ENCODE results near the gene CHCHD4. TPM values are rescaled to one million over a fixed set of nuclear protein-coding genes. Genes with fewer than 3 reads are reported as not detected.

The CHCHD4 gene
- total and polyA plus RNA-seq, 2 of the 8 experiments (the other 6 are each of a cell fraction or from before 2014, with no cell fraction given), result 15.0 to 22.3 TPM

DNA sequence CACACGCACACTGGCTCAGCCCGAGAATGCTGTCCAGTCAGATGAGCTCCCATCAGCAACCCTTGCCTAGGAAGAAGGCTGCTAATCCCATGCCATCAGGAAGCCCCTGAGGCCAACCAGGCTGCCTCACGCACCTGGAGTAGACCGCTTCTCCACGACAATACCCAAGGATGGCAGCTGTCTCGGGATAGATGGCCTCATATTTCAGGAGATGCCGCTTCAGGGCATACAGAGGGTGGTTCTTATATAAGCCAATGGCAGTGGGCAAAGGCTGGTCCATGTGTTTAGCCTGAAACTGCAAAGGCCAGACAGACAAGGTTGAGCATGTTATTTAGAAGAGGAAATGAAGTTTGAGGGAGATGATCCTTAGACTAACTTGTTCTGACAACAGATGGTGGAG is 31.5 kb upstream of the CHCHD4 start:
- Histone ChIP-seq H2BK12ac (ENCODE audit: low read depth, low read length) (no peak overlapping the region), H3K9me3 (ENCODE audit: insufficient read depth in 2 of 2, low read depth in 1 of 2, low read length in 1 of 2) (no peaks in the 10 kb centered on the region), H3K79me2 (ENCODE audit: control insufficient read depth in 1 of 2, insufficient read depth in 2 of 2, low read length in 2 of 2) (no peaks in the 10 kb centered on the region), H3K4me2 (ENCODE audit: insufficient read depth in 1 of 2, low read depth in 2 of 2, low read length in 2 of 2) (no peak overlapping the region), H3K23me2 (ENCODE audit: low read depth, low read length) (no peaks in the 10 kb centered on the region; the same call in 1 of the 2 replicates), H3K36me3 (ENCODE audit: control insufficient read depth in 2 of 4, insufficient read depth in 4 of 4, low read length in 3 of 4) (peaks cover 15 to 43% (median 36%) of the 10 kb centered on the region in 4 experiments; a peak in 7 of 8 replicates), H2BK20ac (ENCODE audit: low read length) (no peak overlapping the region), H3K27me3 (replicated peaks in 1 of 4; ENCODE audit: control insufficient read depth in 3 of 4, extremely low read depth in 1 of 4, insufficient read depth in 3 of 4, low read length in 3 of 4) (no peaks in the 10 kb centered on the region), H3K14ac (ENCODE audit: insufficient read length) (no peak overlapping the region), H4K8ac (ENCODE audit: extremely low read depth, insufficient read depth, low read length) (no peak overlapping the region), H3K4me1 (replicated peaks in 1 of 4; ENCODE audit: control insufficient read depth in 3 of 4, insufficient read depth in 4 of 4, low read length in 3 of 4) (no peaks in the 10 kb centered on the region), H3K4me3 (ENCODE audit: extremely low read depth in 1 of 4, insufficient read depth in 2 of 4, low read depth in 3 of 4, low read length in 4 of 4) (no peak overlapping the region), H3K27ac (ENCODE audit: low read depth, low read length) (no peak overlapping the region), H3K56ac (replicated peaks; ENCODE audit: insufficient read length, low read depth, low read length) (no peak overlapping the region), H4K91ac (replicated peaks; ENCODE audit: insufficient read length, low read length) (no peak overlapping the region), H3K23ac (ENCODE audit: insufficient read length) (no peak overlapping the region), H2BK5ac (ENCODE audit: low read depth, low read length) (no peak overlapping the region), H3K18ac (ENCODE audit: extremely low read depth, low read length) (no peak overlapping the region), H3K9ac (replicated peaks in 1 of 4; ENCODE audit: extremely low read depth in 1 of 4, low read depth in 3 of 4, low read length in 3 of 4) (no peak overlapping the region), H2AK5ac (ENCODE audit: low read depth, low read length) (no peak overlapping the region), H4K5ac (ENCODE audit: insufficient read length, low read depth, low read length) (no peak overlapping the region), H2AFZ (ENCODE audit: low read length) (no peak overlapping the region), H3K4ac (replicated peaks; ENCODE audit: insufficient read length, low read depth, low read length) (no peak overlapping the region), H2BK120ac (replicated peaks; ENCODE audit: low read depth, low read length) (no peak overlapping the region), H2BK15ac (ENCODE audit: low read length) (no peak overlapping the region), H3K79me1 (ENCODE audit: low read depth, low read length) (no peaks in the 10 kb centered on the region), H4K20me1 (replicated peaks in 1 of 2; ENCODE audit: control insufficient read depth in 1 of 2, insufficient read depth in 2 of 2, low read length in 2 of 2) (peaks cover 4 to 7% of the 10 kb centered on the region in 2 experiments)
- DNase-seq (ENCODE audit: low read depth in 1 of 2, low spot score in 2 of 2), result no peak
- ChIA-PET CTCF (ENCODE audit: partially characterized antibody) (interaction anchor here (1.0 to 2.0 kb wide), 2 partner anchors 7 to 260 kb away, joined by 3 to 5 read pairs; no protein-coding TSS in a partner anchor), POLR2A (ENCODE audit: partially characterized antibody) (no interaction called here)
- no peak for FAIRE-seq
- 87 to 100% methylated on average over 1 to 7 of the region's 7 CpGs for WGBS, 2 experiments (ENCODE audit: extremely low coverage in 1 of 2, insufficient coverage in 1 of 2, insufficient read length in 1 of 2, insufficient replicate concordance in 2 of 2, low coverage in 1 of 2, low lambda C conversion rate in 2 of 2, missing lambda C conversion rate in 1 of 2)
- TF ChIP-seq TAF7 (optimal IDR thresholded peaks at IDR 0.05; ENCODE audit: borderline replicate concordance, low read depth, low read length), result no peak
- TF ChIP-seq SIRT6 (IDR thresholded peaks at IDR 0.05; ENCODE audit: low read length), result no peak
- no peak for TF ChIP-seq BRCA1 (IDR thresholded peaks at IDR 0.05; ENCODE audit: low read depth, low read length)
- TF ChIP-seq TAF1 (IDR thresholded peaks at IDR 0.05; ENCODE audit: low read depth, low read length), result no peak
- no peak for TF ChIP-seq KDM4A (IDR thresholded peaks at IDR 0.05; ENCODE audit: low read depth, low read length, severe bottlenecking)
- TF ChIP-seq BCL11A (IDR thresholded peaks at IDR 0.05; ENCODE audit: low read depth in 2 of 2, low read length in 2 of 2), result no peak
- TF ChIP-seq NANOG (IDR thresholded peaks at IDR 0.05; ENCODE audit: insufficient read depth, low read depth, low read length, poor library complexity, severe bottlenecking), result no peak
- TF ChIP-seq, protein P1, sequence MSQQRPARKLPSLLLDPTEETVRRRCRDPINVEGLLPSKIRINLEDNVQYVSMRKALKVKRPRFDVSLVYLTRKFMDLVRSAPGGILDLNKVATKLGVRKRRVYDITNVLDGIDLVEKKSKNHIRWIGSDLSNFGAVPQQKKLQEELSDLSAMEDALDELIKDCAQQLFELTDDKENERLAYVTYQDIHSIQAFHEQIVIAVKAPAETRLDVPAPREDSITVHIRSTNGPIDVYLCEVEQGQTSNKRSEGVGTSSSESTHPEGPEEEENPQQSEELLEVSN (IDR thresholded peaks at IDR 0.05), result no peak
- no peak for TF ChIP-seq CHD1 (IDR thresholded peaks at IDR 0.05; ENCODE audit: low read depth, low read length)
- TF ChIP-seq HDAC6 (IDR thresholded peaks at IDR 0.05; ENCODE audit: low read depth, low read length), result no peak
- no peak for TF ChIP-seq SRF (IDR thresholded peaks at IDR 0.05; ENCODE audit: low read depth, low read length)
- no peak for TF ChIP-seq EP300 (IDR thresholded peaks at IDR 0.05; ENCODE audit: borderline replicate concordance in 1 of 2, low read depth in 2 of 2, low read length in 2 of 2)
- TF ChIP-seq RFX5 (IDR thresholded peaks at IDR 0.05; ENCODE audit: borderline replicate concordance, low read depth, low read length), result no peak
- TF ChIP-seq CBX5 (IDR thresholded peaks at IDR 0.05; ENCODE audit: low read depth, low read length), result no peak

Measured in H1 (cell line).